Erythroblast (primary cell): ENCODE measurements around the gene COQ2.

Experiments
- GATA1 ChIP-seq: IDR thresholded peaks from 2 replicates; pipeline ENCODE4 v1.6.1; 2011; ENCODE audit warnings: low read depth, mild to moderate bottlenecking, control low read depth, low read length, moderate library complexity
- POLR2A ChIP-seq: IDR thresholded peaks from 2 replicates; pipeline ENCODE4 v1.6.1; 2011; ENCODE audit warnings: mild to moderate bottlenecking, low read length

DNA sequence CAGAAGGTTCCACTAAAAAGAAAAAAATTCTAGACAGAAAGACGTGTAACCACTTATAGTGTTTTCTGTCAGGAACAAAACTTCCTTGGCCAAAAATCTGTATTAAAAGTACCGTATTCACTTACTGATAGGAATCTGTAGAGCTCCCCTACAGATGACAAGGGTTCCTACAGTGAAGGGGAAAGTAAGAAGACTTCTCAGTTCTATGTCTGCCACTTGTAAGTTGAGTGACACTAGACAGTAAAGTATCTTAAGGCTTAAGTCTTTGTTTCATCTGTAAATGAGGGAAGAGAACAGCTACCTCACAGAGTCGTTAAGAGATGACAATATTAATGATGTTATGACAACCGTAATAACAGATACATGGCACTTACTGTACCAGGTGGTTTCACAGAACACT, 3.3 kb downstream of the COQ2 start:
- TF ChIP-seq POLR2A (no peak), GATA1 (no peak)
